ENCODE measurements around the gene LHFPL3.

GRCh38 chr7:104934665-104935064 lies 606.3 kb downstream of the LHFPL3 start:
- TF ChIP-seq CTCF (IDR thresholded peaks at IDR 0.05) (no peak), FOXP4 (CRISPR knock-in tag; IDR thresholded peaks at IDR 0.05) (no peak), MAX (CRISPR knock-in tag; IDR thresholded peaks at IDR 0.05) (no peak)

Data from WTC11 (cell line).